H9 (cell line): ENCODE data around the gene ASH1L. TPM values are rescaled to one million over a fixed set of nuclear protein-coding genes. Genes with fewer than 3 reads are reported as not detected.

Experiments
- DNase-seq: peaks from one replicate; pipeline ENCODE4 v3.0.0-alpha.2; 2017
- H2AFZ ChIP-seq: one replicate; pipeline ENCODE4 v1.6.1; 2013; ENCODE audit warnings: mild to moderate bottlenecking, low read length, control low read depth, moderate library complexity
- H2AK5ac ChIP-seq: 2 replicates; pipeline ENCODE4 v1.6.1; 2013; ENCODE audit warnings: low read length, control low read depth, mixed read lengths; ENCODE audit not compliant: insufficient read length
- H2BK120ac ChIP-seq: one replicate; pipeline ENCODE4 v1.6.1; 2013; ENCODE audit warnings: low read depth, mild to moderate bottlenecking, low read length, control low read depth, inconsistent platforms; ENCODE audit not compliant: poor library complexity, severe bottlenecking
- H2BK12ac ChIP-seq: 2 replicates; pipeline ENCODE4 v1.6.1; 2013; ENCODE audit warnings: low read length, control low read depth, mixed read lengths, low read depth; ENCODE audit not compliant: insufficient read length
- H2BK15ac ChIP-seq: 2 replicates; pipeline ENCODE4 v1.6.1; 2013; ENCODE audit warnings: low read depth, low read length, control low read depth
- H2BK20ac ChIP-seq: one replicate; pipeline ENCODE4 v1.6.1; 2013; ENCODE audit warnings: low read depth, mild to moderate bottlenecking, low read length, control low read depth, inconsistent platforms; ENCODE audit not compliant: poor library complexity, severe bottlenecking
- H2BK5ac ChIP-seq: 2 replicates; pipeline ENCODE4 v1.6.1; 2013; ENCODE audit warnings: low read length, control low read depth, mixed read lengths; ENCODE audit not compliant: insufficient read length
- H3K14ac ChIP-seq: 2 replicates; pipeline ENCODE4 v1.6.1; 2013; ENCODE audit warnings: low read length, control low read depth; ENCODE audit not compliant: insufficient read depth
- H3K18ac ChIP-seq: 2 replicates; pipeline ENCODE4 v1.6.1; 2013; ENCODE audit warnings: low read depth, mild to moderate bottlenecking, mixed read lengths, low read length, control low read depth; ENCODE audit not compliant: insufficient read length
- H3K23ac ChIP-seq: 2 replicates; pipeline ENCODE4 v1.6.1; 2013; ENCODE audit warnings: low read length, control low read depth, mixed read lengths, low read depth; ENCODE audit not compliant: insufficient read length
- H3K23me2 ChIP-seq: 2 replicates; pipeline ENCODE4 v1.6.1; 2013; ENCODE audit warnings: low read depth, mild to moderate bottlenecking, mixed read lengths, low read length, control low read depth; ENCODE audit not compliant: insufficient read length, poor library complexity, severe bottlenecking
- H3K27ac ChIP-seq: 2 replicates; pipeline ENCODE4 v1.5.1; 2013; ENCODE audit warnings: low read length, control low read depth, mixed read lengths, low read depth; ENCODE audit not compliant: insufficient read length
- H3K27me3 ChIP-seq: 2 replicates; pipeline ENCODE4 v1.6.1; 2013; ENCODE audit warnings: low read length, control low read depth, inconsistent platforms; ENCODE audit not compliant: insufficient read depth
- H3K4ac ChIP-seq: 2 replicates; pipeline ENCODE4 v1.6.1; 2013; ENCODE audit warnings: low read depth, mild to moderate bottlenecking, control low read depth, inconsistent platforms, low read length, moderate library complexity
- H3K4me1 ChIP-seq: 2 replicates; pipeline ENCODE4 v1.6.1; 2013; ENCODE audit warnings: low read length, control low read depth, inconsistent platforms; ENCODE audit not compliant: insufficient read depth
- H3K4me2 ChIP-seq: 2 replicates; pipeline ENCODE4 v1.6.1; 2013; ENCODE audit warnings: low read length, control low read depth, mixed read lengths; ENCODE audit not compliant: insufficient read length, insufficient read depth
- H3K56ac ChIP-seq: 2 replicates; pipeline ENCODE4 v1.6.1; 2013; ENCODE audit warnings: low read depth, mild to moderate bottlenecking, mixed read lengths, low read length, control low read depth; ENCODE audit not compliant: insufficient read length
- H3K79me1 ChIP-seq: 2 replicates; pipeline ENCODE4 v1.6.1; 2013; ENCODE audit warnings: low read depth, mild to moderate bottlenecking, moderate library complexity, low read length, control low read depth, inconsistent platforms; ENCODE audit not compliant: insufficient read depth, poor library complexity, severe bottlenecking
- H3K79me2 ChIP-seq: 2 replicates; pipeline ENCODE4 v1.6.1; 2013; ENCODE audit warnings: low read length, control low read depth, inconsistent platforms; ENCODE audit not compliant: insufficient read depth
- H3K9ac ChIP-seq: 2 replicates; pipeline ENCODE4 v1.6.1; 2013; ENCODE audit warnings: low read length, control low read depth, mixed read lengths; ENCODE audit not compliant: insufficient read length; ENCODE audit errors: extremely low read depth
- H3K9me3 ChIP-seq: one replicate; pipeline ENCODE4 v1.6.1; 2013; ENCODE audit warnings: low read depth, low read length, inconsistent platforms; ENCODE audit not compliant: control insufficient read depth
- H3T11ph ChIP-seq: one replicate; pipeline ENCODE4 v1.6.1; 2013; ENCODE audit warnings: mild to moderate bottlenecking, low read length, control low read depth, inconsistent platforms
- H4K20me1 ChIP-seq: one replicate; pipeline ENCODE4 v1.6.1; 2013; ENCODE audit not compliant: control insufficient read depth, insufficient read length, insufficient read depth
- H4K5ac ChIP-seq: 2 replicates; pipeline ENCODE4 v1.6.1; 2013; ENCODE audit warnings: low read depth, mild to moderate bottlenecking, mixed read lengths, low read length, control low read depth; ENCODE audit not compliant: insufficient read length
- H4K8ac ChIP-seq: replicated peaks from 2 replicates; pipeline ENCODE4 v1.6.1; 2013; ENCODE audit warnings: low read length, control low read depth, mixed read lengths, low read depth; ENCODE audit not compliant: insufficient read length
- H4K91ac ChIP-seq: 2 replicates; pipeline ENCODE4 v1.6.1; 2013; ENCODE audit warnings: low read depth, mild to moderate bottlenecking, moderate library complexity, mixed read lengths, low read length, control low read depth; ENCODE audit not compliant: insufficient read length
- H3K27ac Mint-ChIP-seq, 3 experiments: 2 replicates in 2 of 3; 3 replicates in 1 of 3; pipeline ENCODE4 v1.8.0; 2020 to 2021; ENCODE audit warnings: mixed read lengths in 3 of 3, mild to moderate bottlenecking in 1 of 3, moderate library complexity in 1 of 3
- H3K27me3 Mint-ChIP-seq: 2 replicates; pipeline ENCODE4 v1.8.0; 2021; ENCODE audit warnings: low read depth, mild to moderate bottlenecking, moderate library complexity, mixed read lengths
- H3K36me3 Mint-ChIP-seq, 3 experiments: 2 replicates in 2 of 3; 3 replicates in 1 of 3; pipeline ENCODE4 v1.8.0; 2020 to 2021; ENCODE audit warnings: low read depth in 3 of 3, mixed read lengths in 3 of 3; ENCODE audit not compliant: insufficient read depth in 1 of 3
- H3K4me1 Mint-ChIP-seq, 2 experiments: 2 replicates each; pipeline ENCODE4 v1.8.0; 2020; ENCODE audit warnings: mixed read lengths in 2 of 2
- H3K4me3 Mint-ChIP-seq, 2 experiments: 2 replicates in 1 of 2; 3 replicates in 1 of 2; pipeline ENCODE4 v1.8.0; 2020 to 2021; ENCODE audit warnings: mild to moderate bottlenecking in 2 of 2, mixed read lengths in 2 of 2, moderate library complexity in 1 of 2
- H3K9me3 Mint-ChIP-seq, 2 experiments: 2 replicates in 1 of 2; 3 replicates in 1 of 2; pipeline ENCODE4 v1.8.0; 2020; ENCODE audit warnings: mild to moderate bottlenecking in 2 of 2, mixed read lengths in 2 of 2, moderate library complexity in 1 of 2
- WGBS: extraction: QIAGEN DNeasy Blood & Tissue Kit; methylation state at CpG from one replicate; pipeline ENCODE4 v1.1.7; 2013; ENCODE audit warnings: missing lambda C conversion rate, low lambda C conversion rate, mixed read lengths; ENCODE audit not compliant: insufficient read length; ENCODE audit errors: extremely low coverage; 5-methylcytosine and 5-hydroxymethylcytosine counted together
- total RNA-seq: library from RNA; stranded (reverse); gene quantifications from 2 replicates; pipeline ENCODE4 v1.2.1, GENCODE V29; 2021
- TF ChIP-seq, protein P1 (sequence below): fragments of 200-600 bp; sonication (generic); conservative IDR thresholded peaks from 3 replicates; pipeline ENCODE4 v1.8.0; 2021; ENCODE audit warnings: antibody characterized with exemption, mild to moderate bottlenecking

The ASH1L gene
- total RNA-seq, 1 experiment from 2014 or later, result 32.8 TPM

DNA sequence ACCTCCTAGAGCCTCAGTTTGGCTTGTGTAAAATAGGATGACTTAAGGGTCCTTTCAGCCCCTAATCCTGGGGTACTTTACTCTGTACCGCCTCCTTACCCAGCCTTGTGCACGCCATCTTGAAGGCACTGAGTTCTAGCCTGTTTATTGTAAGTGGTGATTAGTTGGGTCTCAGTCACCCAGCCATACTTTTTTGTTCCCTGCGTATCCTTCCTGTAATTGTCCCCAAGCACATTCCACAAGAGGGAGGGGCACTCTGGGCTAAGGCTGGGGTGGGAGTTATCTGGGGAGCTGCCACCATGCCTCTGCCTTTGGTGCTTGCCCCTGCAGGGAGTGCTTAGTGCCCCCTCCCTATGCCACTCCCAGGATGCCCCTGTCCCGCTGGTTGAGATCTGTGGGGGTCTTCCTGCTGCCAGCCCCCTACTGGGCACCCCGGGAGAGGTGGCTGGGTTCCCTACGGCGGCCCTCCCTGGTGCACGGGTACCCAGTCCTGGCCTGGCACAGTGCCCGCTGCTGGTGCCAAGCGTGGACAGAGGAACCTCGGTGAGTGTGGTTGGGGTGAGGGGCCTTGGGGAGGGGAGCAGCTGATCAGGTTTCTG is 253.1 kb downstream of the ASH1L start:
- Mint-ChIP-seq H3K4me1 (peaks cover 13 to 24% of the 10 kb centered on the region in 2 experiments), H3K36me3 (peaks cover 30 to 41% (median 39%) of the 10 kb centered on the region in 3 experiments; a peak in 6 of 7 replicates), H3K4me3 (peak overlapping the region; percentile 95 to 98), H3K27ac (peak overlapping the region; percentile 98 to 99 (median 99)), H3K9me3 (no peaks in the 10 kb centered on the region), H3K27me3 (no peaks in the 10 kb centered on the region)
- H3K56ac ChIP-seq, result no peak overlapping the region
- no peak overlapping the region for H2BK120ac ChIP-seq
- H3K23me2 ChIP-seq, result peaks cover 10% of the 10 kb centered on the region
- peak overlapping the region; percentile 83 for H3K9ac ChIP-seq
- H3K4ac ChIP-seq, result no peak overlapping the region
- H4K8ac ChIP-seq, result no peak overlapping the region
- no peak overlapping the region for H3K23ac ChIP-seq
- no CpG with 5 or more reads among the region's 11 CpGs for WGBS
- no peak overlapping the region for H2BK5ac ChIP-seq
- H3K27ac ChIP-seq, result peak overlapping the region; percentile 2
- H3K4me2 ChIP-seq, result peak overlapping the region; percentile 94
- peaks cover 3% of the 10 kb centered on the region; the same call in 1 of the 2 replicates for H3K4me1 ChIP-seq
- no peak overlapping the region for H4K5ac ChIP-seq
- TF ChIP-seq, protein P1, sequence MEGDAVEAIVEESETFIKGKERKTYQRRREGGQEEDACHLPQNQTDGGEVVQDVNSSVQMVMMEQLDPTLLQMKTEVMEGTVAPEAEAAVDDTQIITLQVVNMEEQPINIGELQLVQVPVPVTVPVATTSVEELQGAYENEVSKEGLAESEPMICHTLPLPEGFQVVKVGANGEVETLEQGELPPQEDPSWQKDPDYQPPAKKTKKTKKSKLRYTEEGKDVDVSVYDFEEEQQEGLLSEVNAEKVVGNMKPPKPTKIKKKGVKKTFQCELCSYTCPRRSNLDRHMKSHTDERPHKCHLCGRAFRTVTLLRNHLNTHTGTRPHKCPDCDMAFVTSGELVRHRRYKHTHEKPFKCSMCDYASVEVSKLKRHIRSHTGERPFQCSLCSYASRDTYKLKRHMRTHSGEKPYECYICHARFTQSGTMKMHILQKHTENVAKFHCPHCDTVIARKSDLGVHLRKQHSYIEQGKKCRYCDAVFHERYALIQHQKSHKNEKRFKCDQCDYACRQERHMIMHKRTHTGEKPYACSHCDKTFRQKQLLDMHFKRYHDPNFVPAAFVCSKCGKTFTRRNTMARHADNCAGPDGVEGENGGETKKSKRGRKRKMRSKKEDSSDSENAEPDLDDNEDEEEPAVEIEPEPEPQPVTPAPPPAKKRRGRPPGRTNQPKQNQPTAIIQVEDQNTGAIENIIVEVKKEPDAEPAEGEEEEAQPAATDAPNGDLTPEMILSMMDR, result no peak
- peaks cover 10% of the 10 kb centered on the region; the same call in 1 of the 2 replicates for H3K79me2 ChIP-seq
- no peak overlapping the region for H2BK12ac ChIP-seq
- no peaks in the 10 kb centered on the region for H3K27me3 ChIP-seq
- H3T11ph ChIP-seq, result no peak overlapping the region
- H4K20me1 ChIP-seq, result no peaks in the 10 kb centered on the region
- no peak overlapping the region for H2AFZ ChIP-seq
- DNase-seq, result no peak
- no peak overlapping the region for H4K91ac ChIP-seq
- H3K79me1 ChIP-seq, result peaks cover 5% of the 10 kb centered on the region
- no peaks in the 10 kb centered on the region for H3K9me3 ChIP-seq
- H2BK20ac ChIP-seq, result no peak overlapping the region
- H3K14ac ChIP-seq, result no peak overlapping the region; the same call in 1 of the 2 replicates
- H3K18ac ChIP-seq, result no peak overlapping the region
- H2AK5ac ChIP-seq, result no peak overlapping the region
- no peak overlapping the region for H2BK15ac ChIP-seq
